ENCODE data around the gene TSEN2. TPM values are rescaled to one million over a fixed set of nuclear protein-coding genes. Genes with fewer than 3 reads are reported as not detected.

The TSEN2 gene
- total RNA-seq, 2 experiments from 2014 or later = 33.2 to 41.4 TPM

GRCh38 chr3:12532182-12532581 lies 47.9 kb downstream of the TSEN2 start:
- H3K4me1 ChIP-seq (ENCODE audit: insufficient read depth, low read length, poor library complexity, severe bottlenecking) = no peaks in the 10 kb centered on the region
- no peak overlapping the region for H3K4me3 ChIP-seq (ENCODE audit: low read depth, low read length, poor library complexity, severe bottlenecking)
- H3K36me3 ChIP-seq (ENCODE audit: insufficient read depth, low read length) = peaks cover 67% of the 10 kb centered on the region
- no peak overlapping the region for H3K4me2 ChIP-seq (ENCODE audit: low read length)
- H2AFZ ChIP-seq (ENCODE audit: low read length) = no peak overlapping the region
- H3K9me2 ChIP-seq (ENCODE audit: insufficient read depth, low read length) = no peaks in the 10 kb centered on the region
- BruUV-seq (replicated peaks) = no TSS peak
- no peaks in the 10 kb centered on the region for H4K20me1 ChIP-seq (ENCODE audit: insufficient read depth, low read length)
- TF ChIP-seq EZH2phosphoT487 (IDR thresholded peaks at IDR 0.05; ENCODE audit: borderline replicate concordance, low read depth, low read length) (no peak), CTCF (conservative IDR thresholded peaks at IDR 0.05; ENCODE audit: low read length) (no peak)
- CTCF ChIA-PET (ENCODE audit: unreplicated experiment) = no interaction called here
- H3K27ac ChIP-seq (ENCODE audit: low read depth, low read length, poor library complexity, severe bottlenecking) = no peak overlapping the region
- intact Hi-C loops (cut with micrococcal nuclease; ENCODE audit: unreplicated experiment) = no loop called here
- DNase-seq (ENCODE audit: low spot score) = no peak
- H3K79me2 ChIP-seq (ENCODE audit: insufficient read depth, low read depth, low read length) = no peaks in the 10 kb centered on the region
- no peaks in the 10 kb centered on the region for H3K9me3 ChIP-seq (ENCODE audit: low read length)
- POLR2A ChIA-PET = no interaction called here

GRCh38 chr3:12536423-12536822 lies 52.1 kb downstream of the TSEN2 start:
- CTCF ChIA-PET (ENCODE audit: unreplicated experiment) = no interaction called here

More at GRCh38 chr3:12536423-12536822, 52.1 kb downstream of the TSEN2 start:
- intact Hi-C loops (cut with micrococcal nuclease; ENCODE audit: unreplicated experiment) = no loop called here
- no peaks in the 10 kb centered on the region for H3K9me3 ChIP-seq (ENCODE audit: low read length)
- DNase-seq (ENCODE audit: low spot score) = no peak
- no TSS peak for BruUV-seq (replicated peaks)
- TF ChIP-seq CTCF (conservative IDR thresholded peaks at IDR 0.05; ENCODE audit: low read length) (0 out of 2 replicates have a peak, but pooled peaks have one; percentile 14), EZH2phosphoT487 (IDR thresholded peaks at IDR 0.05; ENCODE audit: borderline replicate concordance, low read depth, low read length) (no peak)
- H3K4me2 ChIP-seq (ENCODE audit: low read length) = no peak overlapping the region
- H3K27ac ChIP-seq (ENCODE audit: low read depth, low read length, poor library complexity, severe bottlenecking) = no peak overlapping the region
- H3K36me3 ChIP-seq (ENCODE audit: insufficient read depth, low read length) = peaks cover 39% of the 10 kb centered on the region
- H3K79me2 ChIP-seq (ENCODE audit: insufficient read depth, low read depth, low read length) = no peaks in the 10 kb centered on the region
- POLR2A ChIA-PET = interaction anchor here (1.2 kb wide), 1 partner anchor 52 kb away, joined by 3 read pairs; the partner anchor contains the start of gene TSEN2
- H2AFZ ChIP-seq (ENCODE audit: low read length) = no peak overlapping the region
- no peaks in the 10 kb centered on the region for H3K9me2 ChIP-seq (ENCODE audit: insufficient read depth, low read length)
- no peaks in the 10 kb centered on the region for H3K4me1 ChIP-seq (ENCODE audit: insufficient read depth, low read length, poor library complexity, severe bottlenecking)
- no peaks in the 10 kb centered on the region for H4K20me1 ChIP-seq (ENCODE audit: insufficient read depth, low read length)
- H3K4me3 ChIP-seq (ENCODE audit: low read depth, low read length, poor library complexity, severe bottlenecking) = no peak overlapping the region
